Germinal center (tissue), 1 donor: ENCODE data around the gene HES1.
"Not testable (repeated sequence)": the region's sequence is repeated elsewhere in the genome, so short reads cannot be mapped to it uniquely, and the experiment has no call there.

ENCODE experiments used
- DNase-seq: peaks from one replicate; pipeline ENCODE4 v3.0.0; 2012; ENCODE audit warnings: mixed read lengths, low spot score

HES1 gene

GRCh38 chr3:194141415-194142155, 5.6 kb downstream of the HES1 start:
- DNase-seq, result peak; percentile 59

GRCh38 chr3:194142156-194142910, 6.4 kb downstream of the HES1 start:
- DNase-seq, result no peak

GRCh38 chr3:194145702-194146101, 9.8 kb downstream of the HES1 start:
- no peak for DNase-seq

GRCh38 chr3:194147679-194148078, 11.7 kb downstream of the HES1 start:
- no peak for DNase-seq

- DNase-seq, result no peak
These were observed 12.4 kb downstream of the HES1 start for GRCh38 chr3:194148383-194148782.

- DNase-seq, result no peak
These were observed 14.4 kb downstream of the HES1 start for GRCh38 chr3:194150252-194150934.

- DNase-seq, result not testable (repeated sequence)
These were observed 15.0 kb downstream of the HES1 start for GRCh38 chr3:194150935-194151302.

- DNase-seq, result no peak
These were observed 18.4 kb downstream of the HES1 start for GRCh38 chr3:194154346-194154745.

- DNase-seq, result no peak
These were observed 20.1 kb downstream of the HES1 start for GRCh38 chr3:194156095-194156494.

- DNase-seq, result no peak
These were observed 23.0 kb downstream of the HES1 start for GRCh38 chr3:194158942-194159439.

- no peak for DNase-seq
These were observed 24.2 kb downstream of the HES1 start for GRCh38 chr3:194160158-194160557.

- DNase-seq, result no peak
These were observed 25.4 kb downstream of the HES1 start for GRCh38 chr3:194161131-194162045.

- DNase-seq, result no peak
These were observed 26.2 kb downstream of the HES1 start for GRCh38 chr3:194162070-194162678.

GRCh38 chr3:194162817-194163584, 27.1 kb downstream of the HES1 start:
- DNase-seq, result no peak

- no peak for DNase-seq
These were observed 27.7 kb downstream of the HES1 start for GRCh38 chr3:194163697-194164096.

- no peak for DNase-seq
These were observed 28.9 kb downstream of the HES1 start for GRCh38 chr3:194164861-194165260.

GRCh38 chr3:194165271-194166018, 29.5 kb downstream of the HES1 start:
- DNase-seq, result no peak

- no peak for DNase-seq
These were observed 30.9 kb downstream of the HES1 start for GRCh38 chr3:194166682-194167479.
